NCI-H69 (cell line): ENCODE measurements around the gene CLCNKB.

ENCODE experiments used
- DNase-seq: peaks from one replicate; lab custom pipeline; 2025; lab: John Stamatoyannopoulos, UW

Gene CLCNKB

DNA sequence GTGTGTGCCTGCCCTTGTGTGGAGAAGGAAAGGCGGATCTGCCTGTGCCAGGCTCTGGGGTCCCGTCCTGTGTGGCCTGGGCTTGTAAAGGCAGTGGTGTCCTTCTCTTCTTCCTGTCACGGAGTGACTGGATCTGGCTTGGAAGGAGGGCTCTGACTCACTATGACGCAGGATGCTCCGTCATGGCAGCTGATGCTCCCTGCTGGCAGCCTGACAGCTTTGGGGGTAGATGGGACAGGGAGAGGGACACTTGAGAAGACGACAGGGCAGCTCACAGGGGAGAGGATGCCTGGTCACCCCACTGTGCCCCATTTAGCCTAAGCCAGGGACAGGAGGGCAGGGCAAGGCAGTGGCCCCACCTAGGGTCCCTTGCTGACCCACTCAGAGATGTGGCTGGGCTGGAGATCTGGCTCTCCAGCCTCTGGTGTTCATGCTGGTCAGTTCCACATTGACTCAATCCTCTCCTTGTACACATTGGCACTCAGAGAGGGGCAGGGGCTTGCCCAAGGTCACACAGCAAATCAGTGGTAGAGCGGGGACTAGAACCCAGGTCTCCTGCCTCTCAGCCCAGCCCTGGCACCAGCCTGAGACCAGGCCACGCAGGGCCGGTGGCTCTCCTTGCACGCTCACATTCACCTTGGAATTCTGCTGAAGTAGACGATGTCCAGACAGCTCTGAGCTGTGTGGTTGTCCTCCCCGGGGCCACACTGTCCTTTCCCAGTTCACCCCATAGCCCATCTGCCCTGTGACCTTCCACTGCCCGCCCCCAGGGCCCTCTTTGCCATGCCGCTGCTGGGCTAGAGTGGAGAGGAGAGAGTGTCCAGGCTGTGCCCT lies 32.7 kb downstream of the CLCNKB start:
- no peak for DNase-seq

GRCh38 chr1:16076865-16077238 lies 33.3 kb downstream of the CLCNKB start:
- peak; percentile 24 for DNase-seq

DNA sequence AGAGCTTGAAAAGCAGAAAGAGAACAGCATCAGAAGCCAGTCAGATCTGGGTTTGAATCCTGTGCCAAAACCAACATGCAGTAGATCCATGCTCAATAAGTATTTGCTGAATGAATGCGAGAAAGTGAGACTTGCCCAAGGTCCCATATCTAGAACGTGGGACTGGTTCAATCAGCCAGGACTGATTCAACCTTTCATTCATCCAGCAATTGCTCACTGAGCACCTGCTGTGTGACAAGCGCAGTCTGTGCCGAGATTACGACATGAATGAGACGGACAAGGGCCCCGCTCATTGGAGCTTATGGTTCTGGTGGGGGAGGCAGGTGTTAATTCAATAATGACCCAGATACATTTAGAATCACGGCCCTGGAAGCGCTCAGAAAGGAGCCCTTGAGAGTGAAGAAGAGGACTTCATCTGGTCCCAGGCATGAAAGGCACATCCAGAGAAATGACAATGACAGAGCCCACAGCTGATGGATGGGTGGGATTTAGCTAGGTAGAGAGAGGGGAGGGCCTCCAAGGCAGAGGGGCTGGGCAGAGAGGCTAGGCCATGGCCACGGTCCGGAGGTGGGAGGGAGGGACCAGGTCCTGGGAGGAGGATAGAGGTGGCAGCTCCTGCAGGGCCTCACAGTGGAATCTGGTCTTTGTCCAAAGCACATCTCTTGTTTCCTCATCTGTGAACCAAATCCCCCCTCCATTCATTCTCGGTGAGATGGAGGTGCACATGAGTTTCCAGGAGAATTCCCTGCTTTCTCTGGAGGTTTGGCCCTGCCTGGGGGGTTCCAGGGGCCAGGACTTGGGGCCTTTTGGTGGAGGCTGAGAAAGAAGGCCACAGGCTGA lies 34.0 kb downstream of the CLCNKB start:
- DNase-seq, result no peak

DNA sequence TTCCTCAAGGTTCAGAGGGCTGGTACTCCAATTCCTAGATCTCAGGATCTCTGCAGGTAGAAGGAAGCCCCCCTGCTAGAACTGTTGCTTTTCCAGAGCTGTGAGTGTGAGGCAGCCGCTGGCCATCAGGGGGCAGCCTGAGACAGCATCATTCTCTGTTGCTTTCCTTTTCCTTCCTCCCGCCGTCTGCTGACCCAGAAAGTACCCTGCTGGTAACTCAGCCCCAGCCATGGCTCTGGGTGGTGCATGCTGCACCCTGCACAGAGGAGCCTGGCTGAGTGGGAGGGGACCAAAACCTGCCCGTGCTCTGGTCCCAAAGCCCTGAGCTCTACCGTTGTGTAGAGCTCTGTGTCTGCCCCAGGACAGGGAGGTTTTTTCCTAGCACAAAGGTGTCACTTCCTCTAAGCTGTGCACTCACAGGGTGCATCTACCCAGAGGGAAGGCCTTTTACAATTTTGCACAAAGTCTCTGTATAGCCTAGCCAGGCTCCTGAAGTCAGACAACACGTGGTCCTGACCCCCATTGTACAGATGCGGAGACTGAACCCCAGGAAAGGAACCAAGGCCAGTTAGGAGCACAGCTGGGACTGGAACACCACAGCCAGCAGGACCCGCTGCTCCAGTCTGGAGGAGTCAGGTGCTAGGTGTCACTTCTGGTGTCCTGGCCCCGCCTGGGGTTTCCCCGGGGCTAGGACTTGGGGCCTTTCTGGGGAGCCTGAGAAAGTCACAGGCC lies 35.5 kb downstream of the CLCNKB start:
- DNase-seq, result peak; percentile 72

DNA sequence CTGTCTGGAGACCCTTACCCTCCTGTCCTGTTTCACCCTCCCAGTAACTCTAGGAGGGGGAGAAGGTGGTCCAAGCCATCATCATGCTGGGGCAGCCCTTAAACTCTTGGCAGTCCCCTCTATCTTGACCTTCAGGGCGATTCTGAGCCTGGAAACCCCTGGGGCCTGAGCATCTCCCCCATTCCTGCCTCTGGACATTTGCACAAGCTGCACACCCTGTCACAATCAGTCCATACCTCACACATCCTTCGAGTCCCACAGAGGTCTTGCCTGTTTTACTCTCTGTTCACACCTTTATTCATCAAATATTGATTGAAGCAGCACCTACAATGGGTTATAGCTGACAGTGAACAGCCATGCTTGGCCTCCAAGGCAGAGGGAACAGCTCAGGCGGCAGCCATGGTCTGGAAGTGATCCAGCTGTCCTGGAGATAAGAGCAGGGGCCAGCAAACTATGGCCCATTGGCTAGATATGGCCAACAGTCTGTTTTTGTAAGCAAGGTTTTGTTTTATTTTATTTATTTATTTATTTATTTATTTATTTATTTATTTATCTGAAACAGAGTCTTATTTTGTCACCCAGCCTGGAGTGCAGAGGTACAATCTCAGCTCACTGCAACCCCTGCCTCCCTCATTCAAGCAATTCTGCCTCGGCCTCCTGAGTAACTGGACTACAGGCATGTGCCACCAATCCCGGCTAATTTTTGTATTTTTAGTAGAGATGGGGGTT lies 37.0 kb downstream of the CLCNKB start:
- DNase-seq, result no peak

DNA sequence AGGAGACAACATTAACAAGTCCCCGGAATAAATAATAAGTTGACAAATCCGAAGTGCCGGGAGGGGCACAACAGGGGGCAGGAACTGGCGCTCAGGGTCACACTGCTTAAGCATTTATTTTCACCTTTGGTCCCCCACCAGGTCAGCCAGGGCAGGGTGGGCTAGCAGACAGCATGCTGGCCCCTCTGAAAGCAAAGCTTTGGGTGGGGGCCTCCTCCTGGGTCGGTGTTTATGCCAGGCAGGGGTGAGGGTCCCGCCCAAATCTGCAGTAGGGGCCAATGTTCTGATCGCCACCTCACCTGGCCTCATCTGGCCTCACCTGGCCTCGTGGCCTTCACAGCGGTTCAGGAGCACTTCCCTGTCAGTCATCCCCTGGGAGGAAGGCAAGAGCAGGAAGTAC lies 38.1 kb downstream of the CLCNKB start:
- DNase-seq, result no peak

GRCh38 chr1:16082283-16083038 lies 38.9 kb downstream of the CLCNKB start:
- peak; percentile 37 for DNase-seq

DNA sequence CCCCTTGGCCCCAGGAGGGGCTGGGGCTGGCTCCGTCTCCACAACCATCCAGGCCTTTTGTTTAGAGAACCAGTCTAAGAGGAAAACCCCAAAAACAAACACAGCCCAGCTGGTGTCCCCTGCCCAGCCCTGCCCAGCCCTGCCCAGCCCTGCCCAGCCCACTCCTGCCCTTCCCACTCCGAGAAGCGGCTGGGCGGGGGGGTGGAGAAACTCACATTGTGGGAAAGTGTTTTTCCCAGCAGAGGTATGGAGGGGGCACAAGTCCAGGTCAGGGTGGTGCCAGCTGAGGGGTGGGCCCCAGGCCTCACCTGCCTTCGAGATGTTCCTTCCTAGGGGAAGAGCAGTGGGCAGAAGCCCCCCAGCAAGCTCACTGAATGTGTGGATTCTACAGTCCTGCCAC lies 39.9 kb downstream of the CLCNKB start:
- DNase-seq, result peak; percentile 26

GRCh38 chr1:16085522-16085921 lies 41.9 kb downstream of the CLCNKB start:
- DNase-seq, result no peak

DNA sequence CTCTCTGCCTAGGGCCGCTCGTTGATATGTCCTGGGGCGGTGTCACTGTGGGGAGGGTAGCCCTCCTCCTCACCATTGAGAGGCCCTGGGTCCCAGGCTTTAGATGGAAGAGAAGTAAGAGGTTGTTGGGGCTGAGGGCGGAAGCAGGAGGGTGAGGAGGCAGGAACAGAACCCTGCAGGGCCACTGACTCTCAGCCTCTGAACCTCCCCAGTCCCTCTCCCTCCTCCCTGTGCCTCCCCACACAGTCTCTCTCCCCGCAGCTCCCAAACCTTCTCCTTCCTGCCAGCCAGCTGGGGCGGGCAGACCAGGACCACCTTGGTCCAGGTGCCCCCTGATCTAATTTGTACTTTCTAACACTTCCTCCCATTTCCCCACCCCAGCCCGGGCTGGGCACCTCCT lies 44.2 kb downstream of the CLCNKB start:
- DNase-seq, result no peak

- no peak for DNase-seq
Measured at GRCh38 chr1:16088351-16088911, 44.8 kb downstream of the CLCNKB start.

GRCh38 chr1:16088996-16089395 lies 45.4 kb downstream of the CLCNKB start:
- no peak for DNase-seq

DNA sequence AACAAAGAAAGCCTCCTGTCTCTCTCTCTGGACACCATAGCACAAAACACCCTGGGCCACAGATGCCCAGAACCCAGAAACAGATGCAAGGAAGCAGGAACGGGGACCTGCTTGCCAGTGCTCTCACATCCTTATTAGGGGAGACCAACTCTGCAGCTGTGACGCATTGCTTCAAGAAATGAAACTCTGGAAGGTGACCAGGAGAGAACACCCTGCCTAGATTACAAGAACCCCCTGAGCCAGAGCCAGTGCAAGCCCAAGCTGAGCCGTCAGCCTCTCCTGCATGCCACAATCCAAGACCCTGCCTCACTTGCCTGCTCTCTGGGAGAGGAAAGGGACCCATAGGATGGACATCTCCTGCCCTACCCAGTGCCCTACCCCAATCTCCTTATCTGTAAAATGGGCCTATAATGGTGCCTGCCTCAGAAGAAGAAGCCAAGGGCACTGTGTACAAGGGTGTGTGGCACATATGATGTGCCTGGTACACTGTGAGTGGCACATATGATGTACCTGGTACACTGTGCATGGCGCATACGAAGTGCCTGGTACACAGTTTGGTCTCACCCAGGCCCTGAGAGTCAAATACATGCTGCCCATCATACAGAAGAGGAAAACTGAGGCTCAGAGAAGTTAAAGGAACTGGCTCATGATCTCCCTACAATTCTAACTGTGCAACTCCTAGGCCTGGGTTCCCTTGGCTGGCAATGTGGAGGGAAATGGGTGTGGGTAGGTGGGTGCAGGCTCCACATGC lies 46.7 kb downstream of the CLCNKB start:
- DNase-seq, result no peak

DNA sequence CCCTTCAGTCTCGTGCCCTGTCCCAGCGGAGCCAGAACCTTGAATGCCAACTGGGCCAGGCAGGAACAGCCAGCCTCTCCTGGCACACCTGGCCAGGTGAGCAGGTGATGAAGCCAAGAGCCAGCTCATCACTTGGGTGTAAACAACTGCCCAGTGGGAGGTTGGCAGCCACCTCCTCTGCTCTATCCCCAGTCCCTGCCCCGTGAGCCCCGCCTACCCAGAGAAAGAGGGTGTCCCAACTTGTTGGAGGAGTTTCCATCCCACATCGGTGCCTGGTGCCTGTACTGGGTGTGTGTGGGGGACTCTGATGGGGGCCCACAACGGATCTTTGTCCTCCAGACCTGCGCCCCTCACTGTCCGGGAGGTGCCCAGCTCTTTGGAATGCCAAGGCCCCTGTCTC lies 47.7 kb downstream of the CLCNKB start:
- peak; percentile 40 for DNase-seq

DNA sequence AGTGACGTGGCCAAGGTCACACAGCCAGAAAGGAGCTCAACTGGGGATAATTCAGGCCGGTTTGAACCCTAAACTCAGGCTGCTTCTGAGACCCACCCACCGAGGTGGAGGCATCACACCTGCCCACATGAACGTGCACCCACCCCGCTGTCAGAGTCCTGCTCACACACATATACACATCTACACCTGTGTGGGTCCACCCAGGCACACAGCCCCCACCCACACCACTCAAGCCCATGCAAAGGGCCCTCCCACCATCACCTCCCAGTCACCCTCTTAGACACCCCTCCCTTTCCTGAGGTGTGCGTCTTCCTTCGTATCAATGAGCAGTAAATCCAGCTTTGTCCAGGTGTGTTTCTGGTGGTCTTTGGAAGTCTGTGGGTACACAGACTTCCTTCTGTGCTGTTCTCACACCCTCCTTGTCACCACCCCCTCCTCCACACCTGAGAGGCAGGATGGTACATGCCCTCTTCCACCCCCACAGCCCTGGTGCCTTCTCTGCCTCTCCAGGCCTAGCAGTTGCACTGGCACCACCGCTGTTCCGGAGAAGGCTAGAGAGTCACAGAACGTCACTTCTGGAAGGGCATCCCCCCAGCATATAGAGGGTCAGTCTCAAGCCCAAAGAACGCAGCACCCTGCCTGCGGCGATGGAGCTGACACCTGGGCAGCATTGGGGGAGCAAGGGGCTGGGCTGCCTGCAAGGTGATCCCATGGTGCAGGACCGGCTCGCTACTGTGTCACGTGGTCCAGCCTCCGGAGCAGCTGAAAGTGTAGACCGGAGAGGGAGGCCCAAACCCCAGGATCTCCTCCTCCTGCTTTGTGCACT lies 48.7 kb downstream of the CLCNKB start:
- no peak for DNase-seq

- no peak for DNase-seq
Measured at GRCh38 chr1:16092923-16093511, 49.4 kb downstream of the CLCNKB start.

GRCh38 chr1:16093611-16094010 lies 50.0 kb downstream of the CLCNKB start:
- no peak for DNase-seq

- no peak for DNase-seq
Measured at GRCh38 chr1:16094453-16095158, 51.0 kb downstream of the CLCNKB start.
